DMS 273 (cell line): ENCODE measurements around the gene VAV3.
A peak's percentile ranks its signal among the peaks of the same experiment; 100 is the strongest.
"Not testable (repeated sequence)": the region's sequence is repeated elsewhere in the genome, so short reads cannot be mapped to it uniquely, and the experiment has no call there.

Experiments
- DNase-seq: peaks from one replicate; lab custom pipeline; 2025; ENCODE audit not compliant: unreplicated experiment; lab: John Stamatoyannopoulos, UW

Gene VAV3

GRCh38 chr1:107661158-107661557, 303.8 kb downstream of the VAV3 start:
- no peak for DNase-seq

GRCh38 chr1:107659961-107660360, 305.0 kb downstream of the VAV3 start:
- DNase-seq, result no peak

- no peak for DNase-seq
Observed at GRCh38 chr1:107657356-107657755, 307.6 kb downstream of the VAV3 start.

- no peak for DNase-seq
Observed at GRCh38 chr1:107653765-107654164, 311.2 kb downstream of the VAV3 start.

GRCh38 chr1:107653005-107653404, 312.0 kb downstream of the VAV3 start:
- no peak for DNase-seq

DNA sequence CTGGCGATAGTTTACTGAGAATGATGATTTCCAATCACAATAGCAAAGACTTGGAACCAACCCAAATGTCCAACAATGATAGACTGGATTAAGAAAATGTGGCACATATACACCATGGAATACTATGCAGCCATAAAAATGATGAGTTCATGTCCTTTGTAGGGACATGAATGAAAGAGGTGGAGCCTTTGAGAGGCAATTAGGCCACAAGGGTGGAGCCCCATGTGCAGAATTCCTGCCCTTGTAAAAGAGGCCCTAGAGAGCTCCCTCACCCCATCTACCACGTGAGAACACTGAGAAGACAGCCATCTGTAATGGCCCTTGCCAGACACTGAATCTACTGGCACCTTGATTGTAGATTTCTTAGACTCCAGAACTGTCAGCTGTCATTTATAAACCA, 314.2 kb downstream of the VAV3 start:
- not testable (repeated sequence) for DNase-seq

- no peak for DNase-seq
Observed at GRCh38 chr1:107649023-107649422, 316.0 kb downstream of the VAV3 start.

DNA sequence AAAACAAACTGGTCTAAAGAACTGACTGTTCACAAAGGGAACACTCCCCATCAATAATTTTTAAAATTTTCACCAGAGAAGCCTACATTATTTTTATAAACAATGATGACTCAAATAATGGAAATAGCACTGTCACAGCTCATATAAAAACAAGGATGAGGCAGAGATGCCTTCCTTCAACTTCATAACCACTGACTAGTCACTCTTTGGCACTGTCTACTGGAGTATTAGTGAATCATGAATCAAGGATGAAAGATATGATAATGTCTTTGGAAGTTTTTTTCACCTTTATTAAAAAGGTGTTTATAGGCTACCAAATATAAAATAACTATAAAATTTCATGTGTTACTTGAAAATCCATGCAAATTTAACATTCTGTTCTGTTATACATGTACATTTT, 316.9 kb downstream of the VAV3 start:
- no peak for DNase-seq

DNA sequence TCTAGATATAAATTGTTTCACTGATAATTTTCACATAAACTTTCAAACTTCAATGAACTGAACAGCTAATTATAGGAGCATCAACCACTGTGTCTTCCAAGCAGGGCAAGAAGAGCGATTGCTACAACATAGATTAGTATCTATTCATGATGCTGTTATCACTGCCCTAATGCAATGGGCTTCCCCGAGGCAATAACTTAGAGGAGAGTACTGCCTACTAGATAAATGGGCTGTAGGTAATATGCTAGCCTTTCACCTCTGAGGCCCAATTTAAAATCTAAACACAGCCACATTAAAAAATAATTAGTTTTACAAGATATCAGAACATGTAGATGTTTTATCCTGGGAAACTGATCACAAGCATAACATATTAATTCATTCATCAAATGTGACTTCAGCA, 318.0 kb downstream of the VAV3 start:
- no peak for DNase-seq

DNA sequence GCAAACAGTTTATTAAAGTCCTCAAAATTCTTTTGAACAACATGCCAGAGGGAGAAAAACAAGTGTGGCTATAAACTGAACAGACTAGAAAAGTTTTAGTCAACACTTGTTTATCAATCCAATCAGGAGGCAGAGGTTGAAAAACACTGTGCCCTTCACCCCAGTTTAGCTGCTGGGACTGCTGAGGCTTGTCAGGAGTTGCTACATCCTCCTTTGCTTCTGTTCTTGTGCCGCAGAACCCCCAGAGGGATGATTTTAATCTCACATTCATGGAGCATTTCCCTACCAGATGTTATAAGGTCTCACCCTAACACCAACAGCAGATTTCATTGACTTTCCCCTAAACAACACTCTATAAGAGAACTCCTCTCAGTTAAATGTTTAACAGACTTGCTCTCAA, 321.2 kb downstream of the VAV3 start:
- DNase-seq, result peak; percentile 29

DNA sequence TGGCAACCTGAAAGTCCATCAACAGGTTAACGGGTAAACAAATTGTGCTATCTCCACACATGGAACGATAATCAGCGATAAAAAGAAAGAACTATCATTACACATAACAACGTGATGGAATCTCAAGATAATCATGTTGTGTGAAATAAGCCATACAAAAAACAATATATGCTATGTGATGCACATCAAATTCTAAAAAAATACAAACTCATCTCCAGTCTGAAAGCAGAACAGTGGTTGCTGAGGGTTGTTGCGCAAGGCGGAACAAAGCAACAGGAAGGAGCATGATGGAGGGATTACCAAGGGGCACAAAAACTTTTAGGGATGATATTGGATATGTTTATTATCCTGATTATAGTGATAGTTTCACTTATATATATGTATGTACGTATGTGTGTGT, 324.8 kb downstream of the VAV3 start:
- no peak for DNase-seq

DNA sequence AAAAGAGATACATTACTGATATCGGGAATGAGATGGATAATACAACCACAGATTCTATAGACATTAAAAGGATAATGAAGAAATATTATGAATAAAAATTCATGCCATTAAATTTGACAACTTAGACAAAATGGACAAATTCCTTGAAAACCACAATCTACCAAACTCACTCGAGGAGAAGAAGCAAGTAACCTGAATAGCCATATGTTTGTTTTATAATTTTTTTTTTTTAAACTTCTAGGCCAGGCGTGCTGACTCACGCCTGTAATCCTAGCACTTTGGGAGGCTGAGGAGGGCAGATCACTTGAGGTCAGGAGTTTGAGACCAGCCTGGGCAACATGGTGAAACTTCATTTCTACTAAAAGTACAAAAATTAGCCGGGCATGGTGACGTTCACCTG, 327.9 kb downstream of the VAV3 start:
- DNase-seq, result no peak

GRCh38 chr1:107633596-107633995, 331.4 kb downstream of the VAV3 start:
- DNase-seq, result no peak

DNA sequence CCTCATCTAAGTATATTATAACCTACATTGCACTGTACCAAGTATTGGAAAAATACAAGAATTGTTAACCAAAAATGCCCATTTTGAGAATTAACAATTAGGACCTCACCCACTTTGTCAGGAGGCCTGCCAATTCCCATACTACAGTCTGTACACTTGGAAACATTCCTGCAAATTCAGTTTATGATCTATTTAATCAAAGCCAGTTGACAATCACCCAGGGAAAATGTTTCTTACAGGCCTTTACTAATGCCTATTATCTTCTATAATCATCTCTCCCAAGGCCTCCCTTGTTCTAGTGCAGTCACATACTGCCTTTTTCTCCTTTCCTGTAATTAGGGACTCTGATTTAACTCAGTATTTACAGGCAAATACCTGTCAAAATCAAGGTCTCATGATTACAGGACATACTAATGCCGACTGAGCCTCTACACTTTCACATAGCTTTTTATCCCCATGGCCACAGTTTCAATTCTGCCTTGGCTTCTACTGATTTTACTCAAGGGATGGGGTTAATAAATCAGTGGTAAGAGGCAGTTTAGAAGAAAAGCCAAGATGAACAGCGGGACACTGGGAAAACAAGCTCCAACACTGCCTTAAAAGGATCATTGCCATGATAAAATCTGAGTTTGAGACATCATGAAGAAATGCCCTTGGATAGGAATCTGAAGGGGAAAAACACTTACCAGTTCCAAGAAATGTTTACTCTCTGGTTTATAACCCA, 338.7 kb downstream of the VAV3 start:
- peak; percentile 25 for DNase-seq

GRCh38 chr1:107625405-107626029, 339.5 kb downstream of the VAV3 start:
- DNase-seq, result no peak

DNA sequence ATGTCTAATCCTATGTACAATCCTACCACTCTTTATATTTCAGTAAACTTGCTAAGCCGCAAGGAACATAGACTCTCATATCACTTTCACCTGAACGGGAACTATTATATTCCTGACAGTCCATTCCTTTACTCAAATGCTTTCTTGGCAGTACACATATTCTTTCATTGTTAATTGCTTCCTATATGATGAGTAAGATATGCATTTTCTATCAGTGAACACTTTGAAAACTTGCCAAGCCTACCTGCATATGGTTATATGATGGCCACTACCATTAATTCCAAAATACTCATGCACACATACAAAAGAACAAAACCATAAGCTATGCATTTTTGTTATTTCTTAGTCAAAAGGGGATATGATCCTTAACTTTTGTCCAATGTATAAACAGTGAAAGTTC, 341.5 kb downstream of the VAV3 start:
- no peak for DNase-seq

DNA sequence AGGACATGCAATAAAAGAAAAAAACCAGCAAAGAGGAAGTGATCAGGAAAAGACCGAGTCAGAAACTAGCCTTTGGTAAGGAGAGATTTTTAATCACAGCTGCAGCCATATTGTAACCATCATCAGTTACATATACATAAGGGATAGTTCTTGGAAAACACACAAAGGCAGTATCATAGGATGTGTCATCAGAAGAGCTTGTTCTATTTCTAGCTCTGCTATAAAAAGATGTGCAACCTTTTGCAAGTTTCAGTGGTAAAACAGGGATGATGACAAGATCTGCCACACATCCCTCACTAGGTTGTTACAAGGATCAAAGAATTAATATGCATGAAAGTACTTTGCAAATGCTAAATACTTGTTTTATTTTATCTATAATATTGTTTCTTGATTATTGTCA, 342.0 kb downstream of the VAV3 start:
- no peak for DNase-seq

- no peak for DNase-seq
Observed at GRCh38 chr1:107622535-107622934, 342.4 kb downstream of the VAV3 start.

- DNase-seq, result no peak
Observed at GRCh38 chr1:107620753-107621152, 344.2 kb downstream of the VAV3 start.

DNA sequence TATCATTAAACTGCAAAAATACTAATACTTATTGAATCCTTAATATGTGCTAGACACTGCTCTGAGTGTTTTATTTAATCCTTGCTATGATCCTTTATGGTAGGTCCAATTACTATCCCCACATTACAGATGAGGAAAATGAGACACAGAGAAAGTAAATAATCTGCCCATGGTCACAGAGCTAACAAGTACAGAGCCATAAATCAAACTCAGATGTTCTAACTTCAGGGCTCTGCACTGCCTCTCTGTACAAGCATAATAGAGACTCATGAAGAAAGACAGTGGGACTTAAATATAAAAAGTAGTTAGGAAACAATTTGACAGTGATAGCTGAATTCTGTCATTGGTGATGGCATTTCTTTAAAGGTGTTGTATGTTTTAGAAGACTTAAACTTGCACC, 346.4 kb downstream of the VAV3 start:
- DNase-seq, result no peak

DNA sequence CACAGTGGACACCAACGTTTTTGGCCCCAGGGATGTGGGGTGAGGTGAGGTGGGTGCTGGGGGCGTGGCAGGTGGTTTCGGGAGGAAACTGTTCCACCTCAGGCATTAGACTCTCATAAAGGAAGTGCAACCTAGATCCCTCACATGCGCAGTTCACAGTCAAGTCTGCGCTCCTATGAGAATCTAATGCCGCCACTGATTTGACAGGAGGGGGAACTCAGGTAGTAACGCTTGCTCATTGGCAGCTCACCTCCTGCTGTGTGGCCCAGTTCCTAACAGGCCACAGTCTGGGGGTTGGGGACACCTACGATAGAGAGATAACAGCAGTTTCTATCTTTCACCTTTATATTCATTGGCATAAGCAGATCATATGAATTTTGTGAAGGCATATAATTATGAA, 347.1 kb downstream of the VAV3 start:
- no peak for DNase-seq

DNA sequence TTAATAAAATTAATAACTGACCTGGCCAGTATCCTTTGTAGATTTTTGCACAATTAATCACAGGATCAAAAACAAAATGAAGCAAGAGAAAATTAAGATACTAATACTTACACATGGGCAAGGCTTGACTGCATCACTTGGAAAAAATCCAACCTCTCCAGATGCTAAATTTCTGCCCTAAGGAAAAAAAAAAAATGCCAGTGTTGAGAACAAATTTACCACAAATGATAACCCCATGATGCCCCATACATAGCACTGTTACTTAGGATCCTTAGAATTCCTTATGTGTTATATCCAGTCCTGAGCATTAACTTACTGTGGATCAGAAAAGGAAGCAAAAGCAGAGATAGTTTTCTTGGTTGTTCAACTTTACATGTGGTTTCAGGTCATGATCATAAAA, 347.5 kb downstream of the VAV3 start:
- peak; percentile 28 for DNase-seq

GRCh38 chr1:107609808-107610207, 355.2 kb downstream of the VAV3 start:
- DNase-seq, result no peak
